HG03439 (cell line): Measurements from ENCODE around the gene USP20.
"Not testable (repeated sequence)": the region's sequence is repeated elsewhere in the genome, so short reads cannot be mapped to it uniquely, and the experiment has no call there.

Source experiments
- ATAC-seq: cut with Tn5 transposase; IDR thresholded peaks from one replicate; pipeline ENCODE4 v1.9.1; 2021; ENCODE audit warnings: mild to moderate bottlenecking, moderate library complexity; ENCODE audit not compliant: unreplicated experiment

Gene USP20

GRCh38 chr9:129887334-129888292 is 52.4 kb downstream of the USP20 start:
- ATAC-seq, result no peak

DNA sequence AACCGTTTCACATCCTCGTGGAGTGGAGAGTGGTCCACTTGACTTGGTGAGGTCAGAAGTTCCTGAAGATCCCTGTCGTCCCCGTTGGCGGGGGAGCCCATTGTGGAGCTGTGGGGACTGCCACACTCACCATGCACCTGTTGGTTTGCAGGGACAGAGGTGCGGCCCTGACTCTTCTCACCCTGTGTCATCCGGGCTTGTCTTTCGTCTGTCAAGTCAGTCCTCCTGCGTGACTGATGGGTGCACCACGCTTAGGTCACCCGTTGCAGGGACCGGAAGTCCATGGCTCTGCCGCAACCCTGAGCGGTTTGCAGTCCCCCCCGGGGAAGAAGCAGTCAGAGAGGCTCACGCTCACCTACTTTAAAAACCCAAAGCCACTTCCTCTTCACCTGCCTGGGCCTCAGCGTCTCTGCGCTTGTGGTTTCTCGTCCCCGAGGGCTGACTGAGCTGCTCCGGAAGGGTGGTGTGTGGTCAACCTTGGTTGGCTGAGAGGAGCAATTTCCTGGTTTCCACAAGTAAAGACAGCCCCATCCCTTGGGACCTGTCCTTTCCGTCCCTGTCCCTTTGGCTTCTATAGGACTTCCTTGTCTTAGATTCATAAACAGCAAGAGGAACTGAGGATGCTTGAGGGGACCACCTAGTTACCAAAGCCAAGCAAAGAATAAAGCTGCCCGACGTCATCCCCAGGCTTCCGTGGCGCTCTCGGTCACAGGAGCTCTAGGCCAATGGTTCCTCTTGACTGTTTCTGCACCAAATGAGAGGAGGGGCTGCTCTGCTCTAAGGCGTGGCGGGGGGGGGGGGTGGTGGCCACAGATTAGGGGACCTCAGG is 53.2 kb downstream of the USP20 start:
- peak; percentile 54 for ATAC-seq

DNA sequence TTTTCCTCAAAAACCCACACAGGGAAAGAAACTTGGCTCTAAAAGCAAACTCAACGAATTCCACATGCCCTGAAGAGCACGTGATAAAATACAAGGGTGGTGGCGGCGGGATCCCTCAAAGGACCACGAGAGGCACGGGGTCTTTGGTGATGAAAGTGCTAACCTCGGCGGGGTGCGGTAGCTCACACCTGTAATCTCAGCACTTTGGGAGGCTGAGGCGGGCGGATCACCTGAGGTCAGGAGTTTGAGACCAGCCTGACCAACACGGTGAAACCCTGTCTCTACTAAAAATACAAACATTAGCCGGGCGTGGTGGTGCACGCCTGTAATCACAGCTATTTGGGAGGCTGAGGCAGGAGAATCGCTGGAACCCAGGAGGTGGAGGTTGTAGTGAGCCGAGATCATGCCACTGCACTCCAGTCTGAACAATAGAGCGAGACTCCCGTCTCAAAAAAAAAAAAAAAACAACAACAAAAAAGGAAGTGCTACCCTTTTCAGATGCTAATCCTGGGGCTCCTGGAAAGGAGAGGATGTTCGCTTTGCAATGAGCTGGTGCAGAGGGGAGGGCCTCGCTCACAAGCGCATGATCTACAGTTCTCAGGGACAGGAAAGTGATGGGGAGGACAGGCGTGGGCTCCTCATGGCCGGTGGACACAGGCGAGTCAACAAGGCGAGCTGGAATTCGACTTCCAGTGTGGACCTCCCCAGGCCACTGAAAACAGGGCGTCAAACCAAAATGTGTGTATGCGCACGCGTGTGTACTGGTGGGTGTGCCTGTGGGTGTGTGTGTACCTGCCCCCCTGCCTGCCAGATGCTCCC is 54.1 kb downstream of the USP20 start:
- ATAC-seq, result no peak

GRCh38 chr9:129889941-129890717 is 54.9 kb downstream of the USP20 start:
- ATAC-seq, result no peak

DNA sequence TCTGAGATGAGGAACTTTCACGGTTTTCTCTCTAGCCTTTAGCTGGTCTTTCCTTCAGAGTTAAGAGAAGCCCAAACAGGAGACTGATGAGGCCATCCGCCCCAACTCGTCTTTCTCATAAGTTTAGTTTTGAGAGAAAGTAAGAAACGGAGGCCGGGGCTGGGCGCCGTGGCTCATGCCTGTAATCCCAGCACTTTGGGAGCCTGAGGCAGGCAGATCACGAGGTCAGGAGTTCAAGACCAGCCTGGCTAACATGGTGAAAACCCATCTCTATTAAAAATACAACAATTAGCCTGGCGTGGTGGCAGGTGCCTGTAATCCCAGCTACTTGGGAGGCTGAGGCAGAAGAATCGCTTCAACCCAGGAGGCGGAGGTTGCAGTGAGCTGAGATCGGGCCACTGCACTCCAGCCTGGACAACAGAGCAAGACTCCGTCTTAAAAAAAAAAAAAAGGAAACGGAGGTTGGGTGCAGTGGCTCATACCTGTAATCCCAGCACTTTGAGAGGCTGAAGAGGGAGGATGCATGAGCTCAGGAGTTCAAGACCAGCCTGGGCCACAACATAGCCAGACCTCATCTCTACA is 55.6 kb downstream of the USP20 start:
- not testable (repeated sequence) for ATAC-seq

DNA sequence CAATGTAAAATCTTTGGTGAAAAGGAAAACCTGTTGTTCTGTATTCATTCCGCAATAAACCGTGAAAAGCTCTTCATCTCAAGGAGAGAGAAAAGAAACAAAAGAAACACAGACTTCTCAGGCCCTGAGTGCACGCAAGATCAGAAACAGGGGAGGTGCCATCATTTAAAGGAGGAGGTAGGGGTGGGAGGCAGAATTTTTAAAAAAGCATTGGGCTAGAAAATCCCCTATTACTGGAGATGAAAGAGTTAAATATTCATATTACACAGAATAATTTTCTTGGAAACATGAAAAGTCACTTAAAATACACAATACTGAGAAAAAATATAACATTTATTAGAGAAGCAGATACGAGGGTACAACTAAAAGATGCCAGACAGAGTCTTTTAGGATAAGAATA is 56.3 kb downstream of the USP20 start:
- ATAC-seq, result no peak

DNA sequence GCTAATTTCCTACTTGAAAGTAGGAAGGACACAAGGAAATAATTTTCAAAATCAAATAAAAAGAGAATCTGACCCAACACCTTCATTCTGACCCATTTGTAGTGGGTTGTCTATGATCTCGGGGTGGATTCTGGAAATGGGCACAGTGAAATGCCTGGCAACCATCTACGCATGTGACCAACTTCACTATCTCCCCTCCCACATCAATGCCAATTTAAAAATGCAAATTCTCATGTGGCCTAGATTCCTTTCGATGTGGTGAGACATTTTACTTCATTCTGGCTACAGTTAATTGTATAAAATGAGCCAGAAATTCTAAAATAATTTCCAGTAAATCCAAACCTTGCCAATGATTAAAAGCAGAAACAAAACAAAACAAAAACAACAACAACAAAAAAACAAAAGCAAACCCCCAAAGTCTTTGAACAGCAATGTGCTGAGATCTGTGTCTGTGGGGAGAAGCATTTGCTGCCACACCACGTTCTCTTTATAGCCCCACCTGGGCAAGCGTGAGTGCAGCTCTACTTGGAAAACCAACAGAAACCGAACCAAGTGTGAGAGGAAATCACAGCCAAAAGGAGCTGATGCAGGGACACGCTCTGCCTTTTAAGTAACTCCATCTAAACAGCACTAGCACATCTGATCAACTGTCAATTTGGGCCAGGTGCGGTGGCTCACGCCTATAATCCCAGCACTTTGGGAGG is 59.0 kb downstream of the USP20 start:
- ATAC-seq, result no peak

DNA sequence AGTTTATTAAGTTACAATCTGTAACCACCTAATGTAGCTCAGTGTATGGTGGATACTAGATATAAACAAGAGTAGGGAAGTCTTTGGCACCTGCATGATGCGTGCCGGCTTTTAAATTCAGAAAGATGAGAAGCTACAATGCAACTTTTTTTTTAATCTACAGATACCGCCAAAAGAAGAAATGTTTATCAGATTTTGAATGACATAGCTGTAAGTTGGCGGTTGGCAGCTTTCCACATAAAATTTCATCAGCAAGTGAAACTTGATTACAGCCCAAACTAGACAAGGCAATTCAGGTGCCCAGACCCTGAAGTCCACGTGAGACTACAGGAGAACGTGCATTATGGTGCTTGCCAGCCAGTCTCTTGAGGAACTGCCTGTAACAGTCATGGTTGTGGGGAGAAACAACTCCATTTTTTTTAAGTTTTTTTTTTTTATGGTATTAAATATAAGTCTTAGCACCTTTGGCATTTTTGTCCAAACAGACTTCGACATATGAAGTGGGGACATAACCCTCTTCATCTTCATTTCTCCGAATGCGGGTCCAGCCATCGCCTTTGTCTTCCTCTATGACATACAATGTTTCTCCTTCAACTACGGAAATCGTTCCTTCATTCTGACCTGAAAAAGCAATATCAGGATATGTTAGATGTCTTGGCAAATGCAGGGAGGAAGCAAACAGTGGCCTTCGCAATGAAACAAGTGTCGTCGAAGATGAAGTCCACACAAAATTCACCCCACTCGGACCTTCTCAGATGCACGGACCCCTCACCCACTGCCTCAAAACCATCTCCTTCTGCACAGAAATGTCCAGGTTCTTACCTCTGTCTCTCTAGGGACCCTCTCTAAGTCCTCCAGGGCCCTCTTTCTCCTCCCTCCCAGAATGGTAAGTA is 60.4 kb downstream of the USP20 start:
- no peak for ATAC-seq

DNA sequence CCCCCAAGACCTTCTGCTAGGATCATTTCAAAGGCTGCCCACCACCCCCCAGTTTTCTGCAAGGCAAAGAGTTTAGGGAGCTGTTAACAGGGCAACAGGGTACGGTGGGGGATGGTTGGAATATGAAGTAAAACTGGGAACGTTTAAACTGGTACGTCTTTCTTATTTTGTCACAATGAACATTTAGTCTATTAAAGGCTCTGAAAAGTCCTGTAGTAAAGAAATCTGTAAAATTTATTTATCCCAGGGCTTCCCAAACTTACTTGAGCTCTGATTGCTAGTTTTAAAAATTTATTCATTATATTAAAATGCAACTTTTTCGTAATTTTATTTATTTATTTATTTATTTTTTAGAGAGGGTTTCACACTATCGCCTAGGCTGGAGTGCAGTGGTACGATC is 62.0 kb downstream of the USP20 start:
- no peak for ATAC-seq

- ATAC-seq, result no peak
Measured at GRCh38 chr9:129898185-129898584, 62.9 kb downstream of the USP20 start.

GRCh38 chr9:129899620-129900019 is 64.4 kb downstream of the USP20 start:
- no peak for ATAC-seq

- ATAC-seq, result peak; percentile 52
Measured at GRCh38 chr9:129900263-129901027, 65.2 kb downstream of the USP20 start.

DNA sequence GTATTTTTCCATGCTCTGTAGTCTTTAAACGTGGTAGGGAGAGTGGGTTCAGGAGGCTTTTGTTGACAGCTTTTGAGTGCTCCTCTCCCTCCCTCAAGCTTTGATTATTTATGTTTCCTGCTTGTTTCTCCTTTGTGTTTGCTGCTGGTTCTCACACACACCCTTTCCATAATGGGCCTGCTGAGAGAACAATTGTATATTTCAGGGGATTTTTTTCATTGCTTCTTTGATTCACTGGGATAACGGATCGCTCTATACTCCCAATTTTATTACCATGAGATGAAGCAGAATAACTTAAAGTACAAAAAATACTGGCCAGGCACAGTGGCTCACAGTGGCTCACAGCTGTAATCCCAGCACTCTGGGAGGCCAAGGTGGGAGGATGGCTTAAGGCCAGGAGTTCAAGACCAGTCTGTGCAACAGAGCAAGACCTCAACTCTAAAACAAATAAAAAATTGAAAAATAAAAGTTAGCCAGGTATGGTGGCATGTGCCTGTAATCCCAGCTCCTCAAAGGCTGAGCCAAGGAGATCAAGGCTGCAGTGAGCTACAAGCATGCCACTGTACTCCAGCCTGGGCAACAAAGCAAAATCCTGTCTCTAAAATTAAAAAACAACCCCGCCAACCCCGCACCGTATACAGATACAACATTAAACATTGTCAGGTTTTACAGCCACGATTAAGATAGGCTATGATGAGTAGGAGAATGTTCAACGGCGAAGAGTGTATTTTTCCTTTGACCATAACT is 66.9 kb downstream of the USP20 start:
- no peak for ATAC-seq

DNA sequence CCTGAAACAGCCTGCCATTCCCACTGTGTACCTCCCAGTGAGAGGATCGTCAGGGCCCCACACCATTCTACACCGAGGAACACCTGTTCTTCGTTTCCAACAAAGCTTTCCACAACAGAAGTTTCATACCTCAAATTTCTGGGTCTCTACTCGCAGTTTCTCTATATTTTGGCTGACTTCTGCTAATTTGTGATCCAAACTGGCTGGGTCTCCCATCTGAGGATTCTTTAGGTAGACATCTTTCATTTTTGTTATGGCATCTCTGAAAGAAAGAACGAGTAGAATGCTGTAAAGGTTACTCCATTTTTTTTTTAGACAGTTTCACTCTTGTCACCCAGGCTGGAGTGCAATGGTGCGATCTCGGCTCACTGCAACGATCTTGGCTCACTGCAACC is 67.5 kb downstream of the USP20 start:
- no peak for ATAC-seq

DNA sequence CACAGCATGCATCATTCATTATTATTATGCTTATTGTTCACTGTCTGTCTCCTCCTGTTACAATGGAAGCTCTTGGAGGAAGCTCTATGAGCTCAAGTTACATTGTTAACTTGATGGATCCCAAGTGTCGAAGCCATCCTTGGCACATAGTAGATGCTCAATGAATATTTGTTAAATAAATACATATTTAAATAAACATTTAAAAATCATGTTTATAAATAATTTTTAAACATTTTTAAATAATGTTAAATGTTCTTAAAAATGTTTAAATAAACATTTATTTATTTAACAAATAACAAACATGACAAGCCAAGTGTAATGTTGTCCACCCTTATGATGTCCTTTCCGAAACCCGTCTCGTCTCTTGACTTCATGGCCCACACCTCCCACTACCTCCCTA is 69.5 kb downstream of the USP20 start:
- no peak for ATAC-seq

DNA sequence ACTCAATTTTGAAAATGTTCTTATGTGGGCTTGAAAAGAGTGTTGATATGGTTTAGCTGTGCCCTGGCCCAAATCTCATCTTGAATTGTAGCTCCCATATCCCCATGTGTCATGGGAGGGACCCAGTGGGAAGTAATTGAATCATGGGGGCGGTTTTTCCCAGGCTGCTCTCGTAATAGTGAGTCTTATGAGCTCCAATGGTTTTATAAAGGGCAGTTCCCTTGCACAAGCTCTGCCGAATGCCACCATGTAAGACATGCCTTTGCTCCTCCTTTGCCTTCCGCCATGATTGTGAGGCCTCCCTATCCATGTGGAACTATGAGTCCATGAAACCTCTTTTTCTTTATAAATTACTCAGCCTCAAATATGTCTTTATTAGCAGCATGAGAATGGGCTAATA is 71.0 kb downstream of the USP20 start:
- ATAC-seq, result no peak

GRCh38 chr9:129907201-129907600 is 71.9 kb downstream of the USP20 start:
- no peak for ATAC-seq
